KMS-11 (cell line): Measurements from ENCODE around the gene FKRP.

Experiments used
- H2AFZ ChIP-seq: fragments of 200-600 bp; sonication (generic); 2 replicates; pipeline ENCODE4 v1.6.1; 2016; ENCODE audit warnings: antibody characterized with exemption, mixed run types, low read depth
- H3K27ac ChIP-seq: fragments of 200-600 bp; sonication (generic); 2 replicates; pipeline ENCODE4 v1.6.1; 2016; ENCODE audit warnings: mild to moderate bottlenecking, mixed run types
- H3K27me3 ChIP-seq: fragments of 200-600 bp; sonication (generic); 2 replicates; pipeline ENCODE4 v1.6.1; 2017; ENCODE audit warnings: mild to moderate bottlenecking, low read depth, mixed run types, moderate library complexity; ENCODE audit not compliant: insufficient read depth
- H3K36me3 ChIP-seq: fragments of 200-600 bp; sonication (generic); 2 replicates; pipeline ENCODE4 v1.6.1; 2017; ENCODE audit warnings: mild to moderate bottlenecking, mixed run types; ENCODE audit not compliant: insufficient read depth
- H3K4me1 ChIP-seq: fragments of 200-600 bp; sonication (generic); 2 replicates; pipeline ENCODE4 v1.6.1; 2016; ENCODE audit warnings: mild to moderate bottlenecking, low read depth, mixed run types; ENCODE audit not compliant: poor library complexity, severe bottlenecking
- H3K4me2 ChIP-seq: fragments of 200-600 bp; sonication (generic); 2 replicates; pipeline ENCODE4 v1.7.0; 2016; ENCODE audit warnings: mild to moderate bottlenecking, mixed run types
- H3K4me3 ChIP-seq: fragments of 200-600 bp; sonication (generic); IDR thresholded peaks from 2 replicates; pipeline ENCODE4 v1.6.1; 2017; ENCODE audit warnings: low read depth, low read length, mixed read lengths; ENCODE audit not compliant: insufficient read depth
- H3K79me2 ChIP-seq: fragments of 200-600 bp; sonication (generic); 2 replicates; pipeline ENCODE4 v1.6.1; 2016; ENCODE audit warnings: low read depth, mixed run types; ENCODE audit not compliant: insufficient read depth
- H3K9ac ChIP-seq: fragments of 200-600 bp; sonication (generic); 2 replicates; pipeline ENCODE4 v1.6.1; 2016; ENCODE audit warnings: mild to moderate bottlenecking, mixed run types
- H4K20me1 ChIP-seq: fragments of 200-600 bp; sonication (generic); 2 replicates; pipeline ENCODE4 v1.6.1; 2016; ENCODE audit warnings: mild to moderate bottlenecking, mixed run types; ENCODE audit not compliant: insufficient read depth
- CTCF ChIP-seq: fragments of 200-600 bp; sonication (generic); conservative IDR thresholded peaks from 2 replicates; pipeline ENCODE4 v1.6.1; 2017; ENCODE audit warnings: low read depth, mild to moderate bottlenecking, antibody characterized with exemption, low read length, moderate library complexity, mixed read lengths

FKRP gene

GRCh38 chr19:46713781-46714443 lies 31.9 kb upstream of the FKRP start:
- no peaks in the 10 kb centered on the region for H3K27me3 ChIP-seq
- peak overlapping the region; percentile 39; the same call in 1 of the 2 replicates for H3K9ac ChIP-seq
- H3K4me1 ChIP-seq, result peaks cover 31% of the 10 kb centered on the region
- no peak for TF ChIP-seq CTCF
- no peaks in the 10 kb centered on the region for H3K36me3 ChIP-seq
- peak overlapping the region; percentile 80 for H3K4me2 ChIP-seq
- H3K27ac ChIP-seq, result peak overlapping the region; percentile 55
- H4K20me1 ChIP-seq, result no peaks in the 10 kb centered on the region
- H2AFZ ChIP-seq, result peak overlapping the region; percentile 66
- peaks cover 24% of the 10 kb centered on the region for H3K79me2 ChIP-seq
- H3K4me3 ChIP-seq, result no peak overlapping the region

GRCh38 chr19:46714444-46715106 lies 31.3 kb upstream of the FKRP start:
- H3K4me2 ChIP-seq, result peak overlapping the region; percentile 80
- peak overlapping the region; percentile 66; the same call in 1 of the 2 replicates for H2AFZ ChIP-seq
- peaks cover 38% of the 10 kb centered on the region for H3K4me1 ChIP-seq
- peak overlapping the region; percentile 55; the same call in 1 of the 2 replicates for H3K27ac ChIP-seq
- TF ChIP-seq CTCF, result no peak
- H3K27me3 ChIP-seq, result no peaks in the 10 kb centered on the region
- peaks cover 24% of the 10 kb centered on the region for H3K79me2 ChIP-seq
- H4K20me1 ChIP-seq, result no peaks in the 10 kb centered on the region
- no peak overlapping the region for H3K4me3 ChIP-seq
- H3K9ac ChIP-seq, result peak overlapping the region; percentile 70; the same call in 1 of the 2 replicates
- H3K36me3 ChIP-seq, result no peaks in the 10 kb centered on the region

- Histone ChIP-seq H3K9ac (peak overlapping the region; percentile 70), H3K79me2 (peaks cover 24% of the 10 kb centered on the region), H3K4me1 (peaks cover 46% of the 10 kb centered on the region), H3K36me3 (no peaks in the 10 kb centered on the region; the same call in 1 of the 2 replicates), H3K27me3 (no peaks in the 10 kb centered on the region), H2AFZ (no peak overlapping the region), H4K20me1 (no peaks in the 10 kb centered on the region), H3K4me3 (no peak overlapping the region), H3K4me2 (peak overlapping the region; percentile 80), H3K27ac (peak overlapping the region; percentile 55; the same call in 1 of the 2 replicates)
- TF ChIP-seq CTCF, result no peak
These were observed 30.3 kb upstream of the FKRP start for GRCh38 chr19:46715620-46715974.

GRCh38 chr19:46715975-46716671 lies 29.7 kb upstream of the FKRP start:
- Histone ChIP-seq H4K20me1 (no peaks in the 10 kb centered on the region), H3K4me3 (no peak overlapping the region), H3K9ac (peak overlapping the region; percentile 70), H3K4me1 (peaks cover 46% of the 10 kb centered on the region), H3K36me3 (no peaks in the 10 kb centered on the region; the same call in 1 of the 2 replicates), H3K27ac (peak overlapping the region; percentile 55), H3K4me2 (peak overlapping the region; percentile 80), H2AFZ (peak overlapping the region; percentile 72; the same call in 1 of the 2 replicates), H3K79me2 (peaks cover 24% of the 10 kb centered on the region), H3K27me3 (no peaks in the 10 kb centered on the region)
- TF ChIP-seq CTCF, result no peak
